Activated CD8-positive, alpha-beta memory T cell treated with anti-CD3 and anti-CD28 coated beads for 48 hours (primary cell): ENCODE results near the gene SMR3A.

Source experiments
- DNase-seq, 3 experiments: peaks; one replicate each; pipeline ENCODE4 v3.0.0-alpha.2; 2020; ENCODE audit warnings: low read depth in 2 of 3, low spot score in 2 of 3

The SMR3A gene

DNA sequence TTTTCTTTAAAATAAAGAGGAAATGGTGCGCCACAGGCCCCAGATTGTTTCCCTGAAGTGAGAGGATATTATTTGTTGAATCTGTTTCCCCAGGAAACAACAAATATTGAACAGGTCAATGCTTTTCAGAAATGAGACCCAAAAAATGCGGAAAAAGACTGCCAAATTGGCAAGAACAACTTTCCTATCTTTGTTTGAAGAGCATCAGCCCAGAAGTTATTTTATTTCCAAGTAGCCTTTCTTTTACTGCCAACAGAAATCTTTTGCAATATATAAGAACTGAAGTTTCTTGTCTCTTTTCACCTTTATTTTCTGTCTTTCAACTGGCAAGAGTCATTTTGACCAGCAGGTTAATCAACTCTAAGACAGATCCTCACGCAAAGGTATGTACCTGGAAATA is at the start of gene SMR3A:
TSS of gene SMR3A (plus strand) at position 301 of the 400 bp plus-strand sequence. CDS start 1,356 bp downstream, outside the sequence.
- DNase-seq = no peak

DNA sequence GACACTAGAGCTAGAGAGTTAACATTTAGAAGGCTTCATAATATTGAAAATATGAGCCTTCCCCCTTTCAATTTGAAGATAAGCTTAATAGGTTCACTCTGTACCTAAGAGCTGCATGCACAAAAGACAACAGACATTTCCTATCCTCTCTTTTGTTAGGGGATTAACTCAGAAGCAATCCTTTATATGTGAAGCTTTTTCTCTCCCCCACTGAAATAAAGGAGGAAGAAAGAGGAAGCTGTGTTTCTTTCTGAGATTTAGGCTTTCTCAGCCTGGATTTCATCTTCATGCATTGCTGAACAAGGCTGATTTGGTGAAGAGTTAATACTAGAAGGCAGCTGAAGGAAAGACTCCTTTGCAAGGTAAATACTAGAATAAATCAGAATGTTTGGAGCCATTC is 46.8 kb upstream of the SMR3A start:
- DNase-seq = no peak

DNA sequence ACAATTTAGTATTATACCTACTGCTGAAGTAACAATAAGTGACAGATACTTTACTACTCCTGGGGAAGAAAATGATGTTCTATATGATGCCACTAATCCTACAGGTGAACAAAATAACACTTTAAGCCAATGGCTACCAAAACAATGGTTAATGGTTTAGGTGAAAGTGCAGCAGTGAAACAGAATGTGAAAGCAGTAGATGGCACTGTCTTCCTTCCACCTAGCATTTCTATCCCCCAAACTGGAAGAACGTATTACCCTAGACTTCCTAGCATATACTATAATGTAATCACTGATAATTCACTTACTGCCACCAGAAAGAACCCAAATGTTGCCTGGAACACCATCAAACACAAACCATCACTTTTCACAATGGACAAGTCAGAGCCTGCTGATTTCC is 44.6 kb upstream of the SMR3A start:
- DNase-seq = no peak

DNA sequence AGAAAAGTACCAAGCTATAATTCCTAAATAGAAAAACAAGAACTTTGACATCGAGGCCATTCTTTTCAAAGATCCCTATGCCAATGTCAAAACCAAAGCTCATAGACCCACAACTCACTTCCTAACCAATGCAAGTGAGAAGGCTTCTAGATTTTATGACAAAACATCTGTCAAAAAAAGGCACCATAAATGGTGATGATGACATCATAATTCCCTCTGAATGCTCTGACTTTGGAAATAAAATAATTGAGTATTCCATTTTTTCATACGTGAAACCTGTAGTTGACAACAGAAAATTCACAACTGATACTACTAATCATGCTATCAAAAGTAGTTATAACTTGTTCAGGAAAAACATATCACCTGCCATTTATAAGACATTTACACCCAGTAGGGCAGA is 34.5 kb upstream of the SMR3A start:
- no peak for DNase-seq

DNA sequence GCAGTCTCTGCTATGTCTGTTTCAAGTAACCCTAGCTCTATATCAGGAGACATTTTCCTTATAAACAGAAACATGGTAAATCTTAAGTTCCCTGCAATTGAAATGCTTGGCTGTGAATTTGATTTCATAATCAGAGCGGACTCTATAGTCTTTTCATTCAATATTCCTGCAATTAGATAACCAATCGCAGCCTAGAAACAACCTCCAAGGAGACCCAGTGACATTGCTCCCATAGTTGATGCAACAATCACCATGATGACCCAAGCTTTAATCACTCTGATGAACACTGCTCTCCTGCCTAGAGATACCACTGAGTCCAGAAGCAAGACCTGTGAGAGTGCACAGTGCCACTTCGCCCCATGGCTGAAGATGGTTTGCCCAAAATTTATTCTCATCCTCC is 25.9 kb upstream of the SMR3A start, which contains the start of gene CABS1:
TSS of gene CABS1 (plus strand) at position 301 of the 400 bp plus-strand sequence. CDS start at position 360, 59 bp downstream.
- DNase-seq = no peak

DNA sequence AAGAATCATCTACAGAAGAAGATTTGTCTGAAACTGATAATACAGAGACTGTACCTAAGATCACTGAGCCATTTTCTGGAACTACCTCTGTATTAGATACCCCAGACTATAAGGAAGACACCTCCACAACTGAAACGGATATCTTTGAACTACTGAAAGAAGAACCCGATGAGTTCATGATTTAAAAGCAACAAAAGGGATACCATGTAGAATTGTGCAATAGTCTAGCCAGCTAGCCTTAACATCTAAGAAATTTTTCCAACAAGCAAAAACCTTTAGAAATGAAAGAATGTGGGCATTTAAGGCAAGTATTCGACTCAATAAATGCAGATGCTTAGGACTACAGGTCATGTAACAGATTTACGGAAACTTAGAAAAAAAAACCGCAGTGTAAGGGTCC is 24.5 kb upstream of the SMR3A start:
- DNase-seq = no peak

DNA sequence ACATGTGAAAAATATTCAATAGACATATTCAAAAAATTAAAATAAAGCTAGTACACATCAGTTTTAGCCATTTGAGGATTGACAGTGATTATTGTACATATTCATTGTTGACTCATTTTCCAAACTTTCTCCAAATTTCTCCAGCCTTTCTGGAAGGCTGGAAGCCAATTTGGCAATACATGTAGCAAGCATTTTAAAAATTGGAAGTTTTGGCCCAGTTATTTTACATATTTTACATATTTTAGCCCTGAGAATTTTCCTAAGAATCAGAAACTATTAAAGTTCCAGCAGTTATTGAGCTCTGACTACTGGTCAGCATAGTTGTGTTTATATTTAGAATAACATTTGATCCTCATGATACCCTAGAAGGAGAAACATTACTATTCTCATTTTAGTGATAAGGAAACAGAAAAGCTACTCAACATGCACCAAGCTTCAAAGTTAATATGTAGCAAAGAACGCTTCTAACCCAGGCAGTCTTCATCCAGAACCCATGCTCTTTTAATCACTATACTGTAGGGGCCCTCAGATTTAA is 22.6 kb upstream of the SMR3A start:
- no peak for DNase-seq

DNA sequence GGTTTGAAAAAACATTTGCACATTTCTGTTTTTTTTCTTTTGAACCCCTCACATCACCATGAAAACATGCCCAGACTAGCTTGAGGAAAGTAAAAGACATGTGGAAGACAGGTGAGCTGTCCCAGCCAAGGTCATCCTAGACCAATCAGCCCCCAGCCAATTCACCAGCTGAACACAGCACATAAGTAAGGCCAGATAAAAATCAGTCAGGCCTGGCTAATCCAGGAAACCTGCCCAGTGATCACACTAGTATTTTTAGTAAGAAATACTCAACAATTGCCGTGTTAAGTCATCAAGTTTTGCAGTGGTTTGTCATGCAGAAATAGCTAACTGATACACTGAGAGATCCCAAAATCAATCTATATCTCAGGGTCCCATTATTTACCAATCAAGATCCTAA is 4.4 kb upstream of the SMR3A start:
- DNase-seq = no peak

DNA sequence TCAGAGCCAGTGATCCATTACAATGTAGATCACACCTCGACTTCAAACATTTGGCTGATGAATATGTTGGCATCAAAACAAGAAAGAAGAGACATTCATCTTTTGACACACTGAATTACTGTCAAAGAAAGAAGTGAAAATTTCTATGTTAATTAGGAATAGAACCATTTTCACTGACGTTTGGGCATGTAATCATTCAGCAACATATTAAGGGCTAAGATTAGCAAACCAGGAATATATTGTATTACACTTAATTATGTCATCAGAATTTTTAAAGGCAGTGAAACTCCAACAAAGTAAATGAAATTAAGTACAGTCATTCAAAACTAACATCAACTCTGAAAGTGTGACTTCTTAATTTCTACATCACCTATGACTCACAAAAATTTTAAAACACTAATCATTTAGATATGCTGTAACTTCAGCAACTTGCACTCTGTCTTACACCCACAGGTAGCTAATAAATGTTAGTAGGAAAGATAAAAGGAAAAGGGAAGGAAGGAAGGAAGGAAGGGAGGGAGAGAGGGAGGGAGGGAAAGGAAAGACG is 1.4 kb upstream of the SMR3A start:
- no peak for DNase-seq

DNA sequence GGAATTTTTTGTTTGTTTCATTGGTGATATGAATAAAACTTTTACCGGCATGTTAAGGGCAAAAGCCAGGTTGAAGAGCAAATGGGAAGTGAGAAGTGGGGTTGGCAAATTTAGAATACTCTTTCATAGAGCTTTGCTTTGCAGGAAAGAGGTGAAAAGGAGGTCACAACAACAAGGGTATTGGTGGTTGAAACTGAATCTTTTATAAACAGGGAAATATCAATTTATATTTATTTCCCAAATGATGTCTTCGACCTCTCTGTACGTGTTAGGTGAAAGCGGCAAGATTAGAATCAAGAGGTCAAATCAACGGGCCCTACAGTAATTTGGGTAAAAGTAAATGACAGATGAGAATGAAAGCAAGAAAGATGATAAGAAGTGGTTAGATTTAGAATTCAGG is 3.4 kb downstream of the SMR3A start:
- no peak for DNase-seq

DNA sequence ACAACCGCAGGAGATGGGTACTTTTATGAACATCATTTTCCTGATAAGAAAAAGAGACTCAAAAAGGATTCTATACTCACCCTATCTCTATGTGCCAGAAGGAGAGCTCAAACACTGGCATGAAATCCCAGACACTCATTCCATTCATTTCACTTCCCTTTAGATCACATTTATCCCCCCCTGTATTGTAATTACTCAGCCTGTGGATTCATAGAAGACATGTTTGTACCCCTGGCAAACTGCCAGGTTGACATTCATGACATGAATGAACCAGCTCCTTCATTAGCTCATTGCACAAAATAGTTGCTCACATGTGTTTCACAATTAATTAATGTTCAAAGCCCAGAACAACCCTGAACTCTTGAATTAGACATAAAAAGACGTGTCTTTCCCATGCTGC is 4.9 kb downstream of the SMR3A start:
- DNase-seq = no peak

DNA sequence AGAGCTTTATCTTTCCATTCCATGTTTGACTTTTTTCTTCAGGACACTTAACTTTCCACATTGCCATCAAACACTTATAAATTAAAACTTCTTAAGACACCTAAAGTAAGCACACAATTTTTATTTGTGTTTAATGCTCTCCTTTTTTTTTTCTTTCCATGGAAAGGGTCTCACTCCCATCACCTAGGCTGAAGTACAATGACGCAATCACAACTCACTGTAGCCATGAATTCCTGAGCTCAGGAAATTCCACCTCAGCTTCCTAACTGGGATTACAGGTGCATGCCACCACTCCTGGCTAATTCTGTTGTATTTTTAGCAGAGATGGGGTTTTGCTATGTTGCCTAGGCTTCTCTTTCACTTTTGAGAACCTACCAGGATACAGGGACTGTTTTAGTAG is 7.3 kb downstream of the SMR3A start:
- no peak for DNase-seq

DNA sequence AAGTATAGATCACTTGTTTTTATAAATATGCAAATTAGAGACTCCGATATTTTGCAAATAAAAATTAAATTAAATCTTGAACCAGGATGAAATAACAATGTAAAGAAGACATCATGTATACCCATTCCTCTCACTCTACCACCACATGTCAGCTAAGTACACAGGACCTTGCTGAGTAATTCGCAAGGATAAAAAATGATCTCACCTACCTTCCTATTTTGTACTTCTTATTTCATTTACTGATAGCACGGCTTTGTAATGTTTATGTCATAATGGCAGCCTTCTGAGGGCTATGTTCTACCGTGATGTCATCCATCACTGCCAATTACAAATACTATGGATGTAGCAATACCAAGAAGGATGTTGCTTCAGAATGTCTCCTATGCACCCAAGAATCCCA is 11.4 kb downstream of the SMR3A start:
- no peak for DNase-seq

DNA sequence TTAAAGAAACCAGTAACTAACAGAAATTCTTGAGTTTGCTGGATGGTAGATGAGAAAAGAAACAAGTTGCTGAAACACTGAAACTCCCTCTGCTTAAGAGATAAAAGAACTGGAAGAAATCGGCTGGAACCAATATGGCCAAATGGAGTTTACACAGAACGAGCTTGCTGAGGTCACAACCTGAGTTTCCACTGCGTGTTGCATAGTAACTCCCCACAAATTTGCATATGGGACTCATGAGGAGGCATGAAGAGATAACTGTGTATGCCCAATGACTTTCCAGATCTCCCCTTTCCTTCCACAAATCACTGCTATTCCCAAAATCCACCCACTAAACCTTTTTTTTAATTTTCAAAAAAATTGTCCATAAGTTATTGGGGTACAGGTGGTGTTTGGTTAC is 12.2 kb downstream of the SMR3A start:
- no peak for DNase-seq

DNA sequence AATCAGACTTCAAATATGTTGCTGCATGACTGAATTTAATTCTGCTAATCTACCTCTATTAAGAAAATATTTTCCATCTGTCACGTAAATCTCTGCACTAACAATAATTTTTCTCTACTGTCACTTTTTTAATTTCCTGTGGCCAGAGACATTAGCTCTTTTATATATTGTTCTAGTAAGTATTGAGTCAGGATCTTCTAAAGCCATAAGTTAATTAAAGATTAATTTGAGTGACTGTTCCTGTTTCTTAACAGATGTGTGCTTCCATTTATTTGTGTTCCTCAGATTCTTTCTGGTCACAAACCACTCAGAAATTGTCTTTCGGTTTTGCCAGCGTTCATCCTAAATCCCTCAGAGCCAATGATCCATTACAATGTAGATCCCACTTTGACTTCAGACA is 20.0 kb downstream of the SMR3A start:
- no peak for DNase-seq

DNA sequence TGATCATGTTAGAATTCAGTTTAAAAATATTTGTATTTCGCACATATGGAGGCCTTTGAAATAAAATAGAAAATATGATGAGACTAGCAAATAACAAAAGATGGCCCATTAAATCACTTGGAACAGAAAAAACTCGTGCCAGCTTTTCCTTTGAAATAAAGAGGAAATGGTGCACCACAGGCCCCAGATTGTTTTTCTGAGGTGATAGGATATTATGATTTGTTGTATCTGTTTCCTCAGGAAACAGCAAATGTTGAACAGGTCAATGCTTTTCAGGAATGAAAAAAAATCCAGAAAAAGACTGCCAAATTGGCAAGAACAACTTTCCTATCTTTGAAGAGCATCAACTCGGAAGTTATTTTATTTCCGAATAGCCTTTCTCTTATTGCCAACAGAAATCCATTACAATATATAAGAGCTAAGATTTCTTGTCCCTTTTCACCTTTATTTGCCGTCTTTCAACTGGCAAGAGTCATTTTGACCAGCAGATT is 22.2 kb downstream of the SMR3A start, which contains the start of gene SMR3B:
TSS of gene SMR3B (plus strand) at position 441 of the 491 bp plus-strand sequence. CDS start 1,380 bp downstream, outside the sequence.
- DNase-seq = no peak

DNA sequence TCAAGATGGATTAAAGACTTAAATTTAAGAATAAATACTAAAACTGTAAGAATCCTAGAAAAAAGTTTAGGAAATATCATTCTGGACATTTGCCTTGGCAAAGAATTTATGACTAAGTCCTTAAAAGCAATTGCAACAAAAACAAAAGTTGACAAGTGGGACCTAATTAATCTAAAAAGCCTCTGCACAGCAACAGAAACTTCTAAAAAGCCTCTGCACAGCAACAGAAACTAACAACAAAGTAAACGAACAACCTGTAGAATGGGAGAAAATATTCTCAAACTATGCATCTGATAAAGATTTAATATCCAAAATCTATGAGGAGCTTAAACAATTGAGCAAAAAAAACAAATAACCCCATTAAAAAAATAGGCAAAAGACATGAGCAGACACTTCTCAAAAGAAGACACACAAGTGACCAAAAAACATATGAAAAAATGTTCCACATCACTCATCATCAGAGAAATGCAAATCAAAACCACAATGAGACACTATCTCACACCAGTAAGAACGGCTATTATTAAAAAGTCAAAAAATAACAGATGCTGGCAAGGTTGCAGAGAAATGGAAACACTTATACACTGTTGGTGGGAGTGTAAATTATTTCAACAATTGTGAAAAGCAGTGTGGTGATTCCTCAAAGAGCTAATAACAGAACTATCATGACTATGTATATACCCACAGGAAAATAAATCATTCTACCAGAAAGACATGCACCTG is 31.7 kb downstream of the SMR3A start:
- no peak for DNase-seq

DNA sequence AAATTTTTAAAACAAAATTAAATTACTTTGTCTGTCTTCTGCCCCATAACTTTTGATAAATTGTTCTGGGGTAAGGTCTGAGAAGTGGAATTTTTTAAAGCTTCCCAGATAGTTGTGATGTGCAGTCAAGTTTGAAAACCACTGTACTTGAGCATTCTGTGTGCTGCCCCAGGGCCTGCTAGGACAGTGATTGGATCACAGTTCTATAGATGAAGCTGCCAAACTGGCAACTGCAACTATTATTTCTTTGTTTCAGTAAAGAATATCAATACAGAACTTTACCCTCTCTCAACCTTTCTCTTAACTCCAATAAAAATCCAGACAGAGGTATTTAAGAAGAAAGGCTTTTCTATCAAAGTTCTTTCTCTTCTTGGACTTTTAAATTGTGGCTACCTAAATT is 37.0 kb downstream of the SMR3A start, which contains the start of gene OPRPN:
TSS of gene OPRPN (plus strand) at position 361 of the 400 bp plus-strand sequence. CDS start 1,346 bp downstream, outside the sequence.
- no peak for DNase-seq

DNA sequence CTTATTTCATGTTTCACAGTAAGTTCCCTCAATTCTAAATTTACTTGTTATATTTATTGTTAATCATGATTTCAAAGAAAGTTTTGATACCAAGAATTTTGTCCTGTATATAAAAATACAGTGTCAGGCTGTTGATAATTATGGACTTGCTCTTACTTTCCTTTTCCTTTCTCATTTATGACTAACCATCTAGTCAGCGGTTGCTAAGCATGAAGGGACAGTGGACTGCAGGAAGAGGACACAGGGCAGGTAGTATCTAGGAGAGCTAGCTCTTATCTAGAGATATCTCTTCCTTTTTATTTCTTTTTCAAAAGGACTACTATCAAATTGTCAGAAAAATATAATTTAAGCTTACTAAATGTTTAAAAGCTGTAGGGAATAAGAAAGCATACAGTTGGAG is 38.8 kb downstream of the SMR3A start:
- DNase-seq = no peak

DNA sequence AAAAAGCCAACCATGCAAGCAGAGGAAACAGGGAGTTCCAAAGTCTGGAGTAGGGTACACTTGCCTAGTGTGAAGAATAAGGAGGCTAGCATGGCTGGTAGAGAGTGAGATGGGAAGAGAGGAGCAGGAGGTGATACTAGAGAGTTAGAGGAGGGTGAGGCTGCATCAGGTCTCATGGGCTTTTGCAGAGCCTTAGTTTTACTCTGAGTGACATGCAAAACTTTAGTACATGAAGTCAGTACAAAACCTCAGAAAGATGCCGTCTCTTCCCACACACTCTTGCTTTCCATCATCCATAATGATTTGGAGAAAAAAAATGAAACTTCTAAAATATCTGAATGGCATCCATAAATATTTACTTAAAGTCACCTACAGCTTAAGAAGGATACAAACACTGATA is 42.2 kb downstream of the SMR3A start:
- DNase-seq = no peak

DNA sequence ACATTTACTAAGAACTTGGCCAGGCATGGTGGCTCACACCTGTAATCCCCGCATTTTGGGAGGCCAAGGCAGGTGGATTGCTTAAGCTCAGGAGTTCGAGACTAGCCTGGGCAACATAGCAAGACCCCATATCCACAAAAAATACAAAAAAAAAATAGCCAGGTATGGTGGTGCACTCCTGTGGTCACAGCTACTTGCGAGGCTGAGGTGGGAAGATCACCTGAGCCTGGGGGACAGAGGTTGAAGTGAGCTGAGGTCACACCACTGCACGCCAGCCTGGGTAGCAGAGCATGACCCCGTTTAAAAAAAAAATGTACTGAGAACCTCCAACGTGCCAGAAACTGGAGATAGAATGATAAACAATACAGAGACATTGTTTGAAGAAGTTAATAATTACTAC is 45.2 kb downstream of the SMR3A start:
- no peak for DNase-seq
